ENCODE data around the gene NPTX2.

NPTX2 gene

DNA sequence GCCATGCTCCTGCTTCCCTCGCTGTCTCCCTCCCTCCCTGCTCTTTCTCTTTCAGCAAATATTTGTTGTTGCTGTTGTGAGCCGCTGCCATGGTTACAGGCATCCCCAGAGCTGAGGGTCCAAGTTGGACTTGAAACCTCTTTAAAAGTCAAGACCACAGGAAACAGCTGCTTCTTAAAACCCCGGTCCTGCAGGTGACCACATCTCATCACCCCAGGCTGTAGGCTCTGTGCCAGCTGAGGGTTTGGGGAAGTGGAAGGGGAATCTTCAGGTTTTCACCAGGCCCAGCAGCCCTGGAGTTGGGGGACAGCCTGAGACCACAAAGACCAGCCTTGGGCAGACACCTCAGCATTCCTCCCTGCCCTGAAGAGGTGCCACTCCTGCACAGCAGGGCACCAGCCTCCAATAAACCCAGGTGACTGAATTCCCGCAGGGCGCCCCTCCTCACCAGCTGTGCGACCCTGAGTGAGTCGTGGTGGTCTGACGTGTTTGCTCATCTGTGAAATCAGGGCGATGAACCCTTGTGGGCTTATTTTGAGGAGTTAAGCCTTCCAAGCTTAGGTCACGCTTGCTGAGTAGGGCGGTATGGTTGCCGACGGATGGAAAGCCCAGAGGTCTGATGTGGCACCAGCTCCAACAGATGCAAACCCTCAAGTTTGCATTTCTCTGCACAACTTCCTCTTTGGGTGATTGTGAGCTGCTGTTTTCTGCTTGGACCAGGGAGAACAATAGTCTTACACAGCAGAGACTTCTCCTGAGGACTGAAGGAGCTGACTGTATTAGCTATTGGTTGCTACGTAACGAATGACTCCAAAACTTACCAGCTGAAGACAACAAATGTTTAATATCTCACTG, 24.8 kb downstream of the NPTX2 start:
- no peak overlapping the region for H3K27ac ChIP-seq
- DNase-seq (ENCODE audit: low spot score), result no peak
- TF ChIP-seq, protein P1, sequence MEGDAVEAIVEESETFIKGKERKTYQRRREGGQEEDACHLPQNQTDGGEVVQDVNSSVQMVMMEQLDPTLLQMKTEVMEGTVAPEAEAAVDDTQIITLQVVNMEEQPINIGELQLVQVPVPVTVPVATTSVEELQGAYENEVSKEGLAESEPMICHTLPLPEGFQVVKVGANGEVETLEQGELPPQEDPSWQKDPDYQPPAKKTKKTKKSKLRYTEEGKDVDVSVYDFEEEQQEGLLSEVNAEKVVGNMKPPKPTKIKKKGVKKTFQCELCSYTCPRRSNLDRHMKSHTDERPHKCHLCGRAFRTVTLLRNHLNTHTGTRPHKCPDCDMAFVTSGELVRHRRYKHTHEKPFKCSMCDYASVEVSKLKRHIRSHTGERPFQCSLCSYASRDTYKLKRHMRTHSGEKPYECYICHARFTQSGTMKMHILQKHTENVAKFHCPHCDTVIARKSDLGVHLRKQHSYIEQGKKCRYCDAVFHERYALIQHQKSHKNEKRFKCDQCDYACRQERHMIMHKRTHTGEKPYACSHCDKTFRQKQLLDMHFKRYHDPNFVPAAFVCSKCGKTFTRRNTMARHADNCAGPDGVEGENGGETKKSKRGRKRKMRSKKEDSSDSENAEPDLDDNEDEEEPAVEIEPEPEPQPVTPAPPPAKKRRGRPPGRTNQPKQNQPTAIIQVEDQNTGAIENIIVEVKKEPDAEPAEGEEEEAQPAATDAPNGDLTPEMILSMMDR (IDR thresholded peaks at IDR 0.05), result no peak
- no peak overlapping the region for H3K4me3 ChIP-seq

DNA sequence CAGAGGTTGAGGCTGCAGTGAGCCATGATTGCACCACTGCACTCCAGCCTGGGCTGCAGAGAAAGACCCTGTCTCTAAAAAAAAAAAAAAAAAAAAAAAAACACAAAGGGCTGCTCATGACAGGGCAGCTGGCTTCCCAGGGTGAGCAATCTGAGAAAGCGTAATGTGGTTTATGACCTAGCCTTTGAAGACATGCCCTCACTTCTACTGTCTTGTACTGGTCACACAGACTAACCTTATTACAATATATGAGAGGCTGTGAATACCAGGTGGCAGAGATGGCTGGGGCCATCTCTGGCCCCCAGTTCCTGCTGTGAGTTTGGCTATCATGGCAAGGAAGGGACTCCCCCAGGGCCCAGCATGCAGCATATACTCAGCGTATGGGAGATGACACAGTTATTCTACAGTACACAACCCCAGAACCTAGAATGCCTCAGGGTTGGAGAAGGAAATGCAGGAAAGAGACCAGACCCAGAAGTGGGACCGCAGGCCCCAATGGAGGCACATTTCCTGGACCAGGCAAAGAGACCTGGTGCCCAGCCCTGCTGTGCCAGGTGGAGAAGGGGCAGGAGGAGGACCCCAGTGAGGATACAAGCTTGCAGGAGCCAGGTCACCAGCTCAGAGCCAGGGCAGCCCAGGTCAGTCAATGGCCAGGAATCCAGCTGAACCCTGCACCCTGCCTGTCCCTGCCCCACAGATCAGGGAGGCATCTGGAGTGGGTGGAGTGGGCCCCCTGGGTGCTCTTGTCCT, 26.3 kb downstream of the NPTX2 start:
- DNase-seq (ENCODE audit: low spot score), result no peak
- TF ChIP-seq, protein P1 (IDR thresholded peaks at IDR 0.05), result no peak
- H3K4me3 ChIP-seq, result no peak overlapping the region
- H3K27ac ChIP-seq, result no peak overlapping the region

DNA sequence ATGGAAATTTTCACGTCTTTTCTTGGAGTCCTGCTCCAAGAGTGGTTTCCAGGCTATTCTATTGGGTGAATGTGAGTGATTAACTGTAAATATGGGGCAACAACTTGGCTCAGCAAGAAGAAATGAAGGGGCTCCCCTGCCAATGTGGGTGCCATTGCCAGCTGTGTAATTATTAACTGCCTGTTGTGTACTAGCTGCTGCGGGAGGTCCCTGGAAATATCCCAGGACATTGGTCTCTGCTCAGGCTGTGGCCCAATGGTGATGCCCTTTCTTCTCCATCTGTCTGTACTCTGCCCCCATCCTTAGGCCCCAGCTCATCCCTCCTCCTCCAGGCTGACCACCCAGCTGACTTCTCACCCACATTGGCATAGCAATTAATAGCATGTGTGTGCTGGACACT, 29.4 kb downstream of the NPTX2 start:
- Histone ChIP-seq H3K4me3 (no peak overlapping the region), H3K27ac (no peak overlapping the region)
- TF ChIP-seq, protein P1 (IDR thresholded peaks at IDR 0.05), result no peak
- DNase-seq (ENCODE audit: low spot score), result no peak

DNA sequence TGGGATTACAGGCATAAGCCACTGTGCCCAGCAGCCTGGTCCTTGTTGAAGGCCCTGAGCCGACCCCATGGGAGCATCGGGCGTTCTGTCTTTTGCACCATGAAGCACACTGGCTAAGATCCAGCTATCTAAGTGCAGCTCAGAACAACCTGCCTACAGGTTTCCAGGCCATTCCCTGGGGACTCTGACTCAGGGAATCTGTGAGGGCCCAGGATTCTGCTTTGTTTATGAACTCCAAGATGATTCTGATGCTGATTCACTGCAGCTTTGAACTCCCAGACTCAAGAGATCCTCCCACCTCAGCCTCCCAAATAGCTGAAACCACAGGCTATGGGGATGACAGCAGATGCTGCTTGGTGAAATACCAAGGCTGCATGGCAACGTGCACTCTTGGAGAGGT, 30.2 kb downstream of the NPTX2 start:
- no peak overlapping the region for H3K27ac ChIP-seq
- DNase-seq (ENCODE audit: low spot score), result no peak
- TF ChIP-seq, protein P1 (IDR thresholded peaks at IDR 0.05), result no peak
- no peak overlapping the region for H3K4me3 ChIP-seq

DNA sequence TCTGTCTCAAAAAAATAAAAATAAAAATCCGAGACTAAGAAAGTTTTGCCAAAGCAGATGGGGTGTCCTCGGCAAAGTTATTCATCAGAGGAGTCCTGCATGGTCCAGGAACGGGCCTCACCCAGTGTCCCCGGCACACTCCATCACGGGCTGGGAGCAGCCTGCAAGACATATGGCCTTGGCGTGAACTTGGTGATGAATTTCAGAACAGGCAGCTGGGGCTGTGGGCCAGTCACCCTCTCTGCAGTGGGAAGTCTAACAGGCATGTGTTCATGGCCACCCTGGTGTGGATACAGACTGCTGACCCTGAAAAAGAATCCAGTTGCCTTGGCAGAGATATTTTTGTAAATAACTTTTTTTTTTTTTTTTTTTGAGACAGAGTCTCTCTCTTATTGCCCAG, 34.7 kb downstream of the NPTX2 start:
- TF ChIP-seq, protein P1 (IDR thresholded peaks at IDR 0.05), result no peak

DNA sequence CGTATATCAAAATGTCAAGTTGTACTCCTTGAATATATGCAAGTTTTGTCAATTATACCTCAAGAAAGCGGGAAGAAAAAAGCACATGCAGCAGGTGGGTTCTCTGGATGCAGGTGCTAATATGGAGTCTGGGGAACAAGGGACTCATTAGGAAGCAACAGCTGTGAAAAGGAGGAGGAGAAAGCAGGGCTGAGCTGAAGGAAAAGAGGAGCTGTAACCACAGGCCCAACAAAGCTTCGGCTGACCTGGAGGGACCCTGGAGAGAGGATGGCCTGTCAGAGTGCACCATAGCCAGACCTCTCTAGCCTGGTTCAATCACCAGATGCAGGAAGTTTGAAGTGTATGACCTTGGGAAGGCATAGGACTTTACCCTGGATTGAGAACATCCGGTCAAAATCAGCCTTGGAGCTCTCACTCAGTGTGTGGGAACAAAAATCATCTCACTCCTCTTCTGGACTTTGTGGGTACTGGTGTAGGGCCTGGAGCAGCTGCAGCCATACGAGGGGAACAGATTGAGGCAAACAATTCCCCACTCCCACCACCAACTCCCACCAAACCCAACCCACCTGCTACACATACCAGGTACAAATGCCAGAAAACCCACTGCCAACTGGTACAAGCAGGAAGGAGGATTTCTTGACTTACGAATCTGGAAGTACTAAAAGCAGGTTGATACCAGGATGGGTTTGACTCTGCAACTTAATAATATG, 36.7 kb downstream of the NPTX2 start:
- no peak for DNase-seq (ENCODE audit: low spot score)
- no peak overlapping the region for H3K27ac ChIP-seq
- TF ChIP-seq, protein P1 (IDR thresholded peaks at IDR 0.05), result no peak
- no peak overlapping the region for H3K4me3 ChIP-seq

More for the DNA sequence above, 34.7 kb downstream of the NPTX2 start:
- DNase-seq (ENCODE audit: low spot score), result no peak
- no peak overlapping the region for H3K27ac ChIP-seq
- no peak overlapping the region for H3K4me3 ChIP-seq

All from coronary artery (tissue), 2 donors.